HCT116 (cell line): ENCODE measurements around the gene STING1.

Experiments used
- EZH2 ChIP-seq: fragments of 200-600 bp; sonication (generic); IDR thresholded peaks from 2 replicates; pipeline ENCODE4 v1.6.1; 2017; ENCODE audit warnings: antibody characterized with exemption, mixed run types
- EZH2phosphoT487 ChIP-seq: fragments of 200-600 bp; IDR thresholded peaks from 2 replicates; pipeline ENCODE4 v1.6.1; 2018; ENCODE audit warnings: antibody characterized with exemption, borderline replicate concordance
- FOSL1 ChIP-seq: IDR thresholded peaks from 2 replicates; pipeline ENCODE4 v1.6.1; 2012; ENCODE audit warnings: low read depth
- POLR2A ChIP-seq: IDR thresholded peaks from 2 replicates; pipeline ENCODE4 v1.7.0; 2011; ENCODE audit warnings: borderline replicate concordance; ENCODE audit not compliant: insufficient read depth, insufficient read length; ENCODE audit errors: extremely low read depth
- POLR2AphosphoS5 ChIP-seq: IDR thresholded peaks from 2 replicates; pipeline ENCODE4 v1.6.1; 2011; ENCODE audit warnings: mild to moderate bottlenecking, low read depth, low read length, moderate library complexity
- RAD21 ChIP-seq: IDR thresholded peaks from 2 replicates; pipeline ENCODE4 v1.6.1; 2012; ENCODE audit warnings: low read depth, mild to moderate bottlenecking
- TCF7L2 ChIP-seq: IDR thresholded peaks from 2 replicates; pipeline ENCODE4 v1.7.0; 2011; ENCODE audit warnings: borderline replicate concordance, inconsistent platforms; ENCODE audit not compliant: insufficient read depth, insufficient read length; ENCODE audit errors: extremely low read depth
- YY1 ChIP-seq: IDR thresholded peaks from 2 replicates; pipeline ENCODE4 v1.6.1; 2011; ENCODE audit warnings: low read length, low read depth, moderate library complexity, mild to moderate bottlenecking; ENCODE audit not compliant: insufficient replicate concordance; ENCODE audit errors: extremely low read depth
- ZFX ChIP-seq: fragments of 450-650 bp; IDR thresholded peaks from 2 replicates; pipeline ENCODE4 v1.6.1; 2017
- TF ChIP-seq, protein P1 (sequence below), 3 experiments: fragments of 200-600 bp in 1 of 3; sonication (generic) in 1 of 3; IDR thresholded peaks in 2 of 3; conservative IDR thresholded peaks in 1 of 3; 2 replicates each; pipeline ENCODE4 v1.5.1; 2012 to 2017; ENCODE audit warnings: low read depth in 2 of 3, low read length in 2 of 3, antibody characterized with exemption in 1 of 3, borderline replicate concordance in 1 of 3, control low read depth in 1 of 3, mild to moderate bottlenecking in 1 of 3, mixed read lengths in 1 of 3, mixed run types in 1 of 3, moderate library complexity in 1 of 3; ENCODE audit not compliant: insufficient read depth in 1 of 3
- TF ChIP-seq, protein P2 (sequence below): IDR thresholded peaks from 2 replicates; pipeline ENCODE4 v1.6.1; 2012

DNA sequence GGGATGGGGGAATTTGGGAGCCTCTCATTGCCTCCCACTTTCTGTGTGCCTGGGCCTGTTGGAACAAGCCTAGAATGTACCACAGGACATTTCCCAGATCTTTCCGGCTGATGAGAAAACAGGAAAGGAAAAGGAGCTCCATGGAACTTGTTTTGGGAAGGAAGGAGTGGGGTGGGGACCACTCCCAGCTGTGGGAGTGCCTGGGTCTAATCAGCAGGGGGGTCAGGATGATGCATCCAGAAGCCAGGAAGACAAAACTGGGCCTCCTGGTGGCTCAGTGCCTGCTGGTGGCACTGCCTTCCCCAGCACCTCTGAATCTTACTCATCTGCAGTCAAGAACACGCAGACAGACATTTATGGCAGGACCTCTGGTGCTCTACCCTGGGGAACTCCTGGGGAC lies 9.0 kb downstream of the STING1 start:
- TF ChIP-seq RAD21 (no peak), YY1 (no peak), POLR2A (no peak), EZH2 (no peak), FOSL1 (no peak), EZH2phosphoT487 (no peak), POLR2AphosphoS5 (no peak), TCF7L2 (no peak), ZFX (no peak)
- TF ChIP-seq, protein P1, sequence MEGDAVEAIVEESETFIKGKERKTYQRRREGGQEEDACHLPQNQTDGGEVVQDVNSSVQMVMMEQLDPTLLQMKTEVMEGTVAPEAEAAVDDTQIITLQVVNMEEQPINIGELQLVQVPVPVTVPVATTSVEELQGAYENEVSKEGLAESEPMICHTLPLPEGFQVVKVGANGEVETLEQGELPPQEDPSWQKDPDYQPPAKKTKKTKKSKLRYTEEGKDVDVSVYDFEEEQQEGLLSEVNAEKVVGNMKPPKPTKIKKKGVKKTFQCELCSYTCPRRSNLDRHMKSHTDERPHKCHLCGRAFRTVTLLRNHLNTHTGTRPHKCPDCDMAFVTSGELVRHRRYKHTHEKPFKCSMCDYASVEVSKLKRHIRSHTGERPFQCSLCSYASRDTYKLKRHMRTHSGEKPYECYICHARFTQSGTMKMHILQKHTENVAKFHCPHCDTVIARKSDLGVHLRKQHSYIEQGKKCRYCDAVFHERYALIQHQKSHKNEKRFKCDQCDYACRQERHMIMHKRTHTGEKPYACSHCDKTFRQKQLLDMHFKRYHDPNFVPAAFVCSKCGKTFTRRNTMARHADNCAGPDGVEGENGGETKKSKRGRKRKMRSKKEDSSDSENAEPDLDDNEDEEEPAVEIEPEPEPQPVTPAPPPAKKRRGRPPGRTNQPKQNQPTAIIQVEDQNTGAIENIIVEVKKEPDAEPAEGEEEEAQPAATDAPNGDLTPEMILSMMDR (IDR thresholded peaks at IDR 0.05 in 2 of 3, conservative IDR thresholded peaks at IDR 0.05 in 1 of 3; ENCODE audit: borderline replicate concordance in 1 of 3, insufficient read depth in 1 of 3, low read depth in 2 of 3, low read length in 2 of 3), result no peak
- TF ChIP-seq, protein P2, sequence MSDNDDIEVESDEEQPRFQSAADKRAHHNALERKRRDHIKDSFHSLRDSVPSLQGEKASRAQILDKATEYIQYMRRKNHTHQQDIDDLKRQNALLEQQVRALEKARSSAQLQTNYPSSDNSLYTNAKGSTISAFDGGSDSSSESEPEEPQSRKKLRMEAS, result no peak
